H54 (cell line): Measurements from ENCODE around the gene IQCB1.
"Not testable (repeated sequence)": the region's sequence is repeated elsewhere in the genome, so short reads cannot be mapped to it uniquely, and the experiment has no call there.

Source experiments
- DNase-seq: peaks from one replicate; pipeline ENCODE4 v3.0.0; 2011; ENCODE audit warnings: low spot score, mixed read lengths; ENCODE audit not compliant: insufficient read length
- FAIRE-seq: peaks from 3 replicates; lab custom pipeline; 2011; peaks lifted over from hg19 to GRCh38; lab: Jason Lieb, UNC
- POLR2A ChIP-seq: IDR thresholded peaks from 2 replicates; pipeline ENCODE4 v1.6.1; 2011; ENCODE audit warnings: low read depth, mild to moderate bottlenecking, low read length

Gene IQCB1

DNA sequence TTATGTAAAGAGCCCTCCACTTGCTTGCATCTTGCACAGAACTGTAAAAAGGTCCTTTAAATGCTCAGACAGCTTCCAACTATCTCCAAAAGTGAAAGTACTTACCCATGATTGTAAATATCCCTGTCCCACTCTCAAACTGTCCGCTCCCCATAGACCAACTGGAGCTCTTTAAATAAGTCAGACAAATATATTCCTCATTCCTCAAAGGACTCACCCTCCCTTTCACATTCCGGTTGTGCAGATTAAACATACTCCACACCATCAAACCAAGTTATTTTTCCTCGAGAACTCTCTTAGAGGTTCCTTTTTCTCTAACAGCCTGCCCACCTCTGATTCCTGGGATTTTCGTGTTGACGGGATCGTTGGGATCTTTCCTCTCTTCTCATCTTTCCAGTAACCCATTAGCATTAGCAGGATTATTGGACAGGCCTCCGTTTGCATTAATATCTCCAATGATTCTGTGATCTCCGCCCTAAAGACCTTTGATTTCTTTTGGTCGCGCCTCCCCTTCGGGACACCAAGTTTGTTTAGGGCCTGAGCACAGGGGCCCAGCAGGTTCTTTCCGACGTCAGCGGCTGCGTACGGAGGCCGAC, 86.1 kb downstream of the IQCB1 start:
- TF ChIP-seq POLR2A: no peak
- DNase-seq (peak; percentile 15), FAIRE-seq (no peak)

DNA sequence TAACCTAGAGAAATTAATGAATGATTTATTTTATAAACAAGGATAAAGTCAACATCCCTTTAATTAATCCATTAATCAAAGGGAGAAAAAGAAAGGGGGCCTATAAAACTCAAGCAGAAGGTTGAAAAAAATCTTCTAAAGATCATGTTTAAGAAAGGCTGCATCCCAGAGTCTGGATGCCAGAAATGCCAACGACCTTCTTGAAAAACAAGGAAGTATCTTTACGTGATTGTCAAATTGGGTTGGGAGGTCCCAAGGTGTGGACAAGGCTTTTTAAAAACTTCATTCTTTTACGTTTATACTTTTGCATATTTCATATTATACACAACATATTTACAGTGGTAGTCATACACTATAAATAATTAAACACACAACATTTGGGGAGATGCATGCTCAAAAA, 86.9 kb downstream of the IQCB1 start:
- no peak for TF ChIP-seq POLR2A
- no peak for DNase-seq
- no peak for FAIRE-seq

DNA sequence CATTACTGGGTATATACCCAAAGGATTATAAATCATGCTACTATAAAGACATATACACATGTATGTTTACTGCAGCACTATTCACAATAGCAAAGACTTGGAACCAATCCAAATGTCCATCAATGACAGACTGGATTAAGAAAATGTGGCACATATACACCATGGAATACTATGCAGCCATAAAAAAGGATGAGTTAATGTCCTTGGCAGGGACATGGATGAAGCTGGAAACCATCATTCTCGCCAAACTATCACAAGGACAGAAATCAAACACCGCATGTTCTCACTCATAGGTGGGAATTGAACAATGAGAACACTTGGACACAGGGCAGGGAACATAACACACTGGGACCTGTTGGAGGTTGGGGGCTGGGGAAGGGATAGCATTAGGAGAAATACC, 91.8 kb downstream of the IQCB1 start:
- DNase-seq, FAIRE-seq: not testable (repeated sequence)

DNA sequence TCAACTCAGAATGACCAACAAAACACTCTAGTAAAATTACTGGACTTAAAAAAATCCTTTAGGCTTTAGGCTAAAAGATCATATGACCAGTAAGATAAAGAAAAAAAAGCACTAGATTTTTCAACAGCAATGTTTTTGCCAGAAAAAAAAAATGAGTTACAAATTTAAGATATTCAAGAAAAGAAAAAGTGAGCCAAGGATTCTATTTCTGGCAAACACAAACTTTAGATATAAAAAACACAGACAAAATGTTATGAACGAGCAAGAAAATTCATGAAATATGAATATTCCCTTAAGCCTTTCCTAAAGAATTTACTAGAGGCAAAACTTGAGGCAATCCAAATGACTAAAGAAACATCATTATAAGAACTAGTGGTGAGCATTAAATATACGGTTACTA, 94.0 kb downstream of the IQCB1 start:
- TF ChIP-seq POLR2A: no peak
- DNase-seq: no peak
- FAIRE-seq: no peak

DNA sequence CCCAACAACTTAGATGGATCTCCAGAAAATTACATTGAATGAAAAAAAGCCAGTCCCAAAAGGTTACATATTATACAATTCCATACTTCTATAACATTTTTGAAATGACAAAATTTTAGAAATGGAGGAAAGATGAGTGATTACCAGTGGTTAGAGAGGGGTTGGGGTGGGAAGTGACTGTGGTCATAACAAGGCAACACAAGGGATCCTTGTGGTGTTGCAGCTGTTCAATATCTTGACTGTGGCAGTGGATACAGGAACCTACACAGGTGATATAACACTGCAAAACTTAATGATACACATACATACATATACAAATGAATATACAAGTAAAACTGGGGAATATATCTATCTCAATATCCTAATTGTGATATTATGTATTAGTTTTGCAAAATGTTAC, 95.0 kb downstream of the IQCB1 start:
- no peak for FAIRE-seq
- no peak for DNase-seq
- no peak for TF ChIP-seq POLR2A

DNA sequence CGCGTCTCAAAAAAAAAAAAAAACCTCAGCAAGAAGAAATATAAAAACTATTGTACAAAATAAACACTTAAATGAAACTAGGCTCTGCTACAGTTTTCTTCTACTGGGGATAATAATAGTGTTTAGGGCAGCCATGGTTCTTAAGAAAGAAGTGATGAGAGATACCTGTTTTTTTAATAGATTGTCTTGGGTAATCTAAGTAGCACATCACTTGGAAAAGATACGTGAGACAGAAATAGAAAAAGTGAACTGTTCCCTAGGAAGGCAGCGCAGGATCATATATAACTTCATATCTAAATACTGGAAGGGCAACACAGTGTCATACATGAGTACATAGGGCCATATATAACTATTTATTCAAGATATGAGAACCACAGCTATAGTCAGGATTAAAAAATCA, 97.2 kb downstream of the IQCB1 start:
- no peak for FAIRE-seq
- TF ChIP-seq POLR2A: no peak
- DNase-seq: no peak

DNA sequence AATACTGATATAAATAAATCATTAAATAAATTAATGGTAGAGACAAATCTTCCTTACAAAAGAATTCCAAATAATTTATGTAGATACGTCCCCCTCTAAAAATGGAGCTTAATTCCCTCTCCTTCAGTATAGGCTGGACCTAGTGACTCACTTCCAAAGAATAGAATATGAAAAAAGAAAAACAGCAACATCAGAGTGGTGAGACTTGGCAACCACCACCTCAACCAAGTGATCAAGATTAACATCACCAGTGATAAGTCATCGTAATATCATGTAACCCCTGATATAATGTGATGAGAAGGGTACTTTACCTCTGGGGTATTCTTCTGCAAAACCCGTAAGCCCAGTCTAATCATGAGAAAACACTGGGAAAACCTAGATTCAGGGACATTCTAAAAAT, 98.7 kb downstream of the IQCB1 start:
- peak; percentile 75 for FAIRE-seq
- no peak for DNase-seq
- TF ChIP-seq POLR2A: no peak

DNA sequence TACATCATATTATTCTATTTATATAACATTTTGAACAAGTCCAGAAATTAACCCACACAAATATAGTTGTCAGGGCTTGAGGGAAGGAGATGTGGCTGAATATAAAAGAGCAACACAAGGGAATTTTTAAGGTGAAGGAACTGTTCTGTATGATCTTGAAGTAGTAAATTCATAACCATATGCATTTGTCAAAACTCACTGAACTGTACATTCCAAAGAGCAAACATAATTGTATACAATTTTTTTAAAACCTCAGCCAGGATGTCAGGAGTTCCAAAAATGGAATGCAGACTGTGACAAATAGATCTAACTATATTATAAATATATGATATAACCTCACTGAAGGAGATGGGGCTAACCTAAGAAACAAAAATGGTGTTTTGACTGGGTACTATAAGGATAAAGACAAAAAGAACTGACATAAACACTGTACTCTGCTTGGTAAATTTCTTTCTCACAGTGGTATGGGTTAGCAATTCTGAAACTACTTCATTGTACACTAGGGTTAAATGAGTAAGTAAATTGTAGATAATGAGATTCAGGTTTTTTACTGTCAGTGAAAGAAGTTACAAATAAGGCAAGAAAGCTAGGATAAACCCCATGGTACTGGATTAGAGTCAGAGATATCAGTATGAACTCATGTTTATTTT, 99.7 kb downstream of the IQCB1 start:
- DNase-seq: no peak
- no peak for FAIRE-seq
- TF ChIP-seq POLR2A: no peak

DNA sequence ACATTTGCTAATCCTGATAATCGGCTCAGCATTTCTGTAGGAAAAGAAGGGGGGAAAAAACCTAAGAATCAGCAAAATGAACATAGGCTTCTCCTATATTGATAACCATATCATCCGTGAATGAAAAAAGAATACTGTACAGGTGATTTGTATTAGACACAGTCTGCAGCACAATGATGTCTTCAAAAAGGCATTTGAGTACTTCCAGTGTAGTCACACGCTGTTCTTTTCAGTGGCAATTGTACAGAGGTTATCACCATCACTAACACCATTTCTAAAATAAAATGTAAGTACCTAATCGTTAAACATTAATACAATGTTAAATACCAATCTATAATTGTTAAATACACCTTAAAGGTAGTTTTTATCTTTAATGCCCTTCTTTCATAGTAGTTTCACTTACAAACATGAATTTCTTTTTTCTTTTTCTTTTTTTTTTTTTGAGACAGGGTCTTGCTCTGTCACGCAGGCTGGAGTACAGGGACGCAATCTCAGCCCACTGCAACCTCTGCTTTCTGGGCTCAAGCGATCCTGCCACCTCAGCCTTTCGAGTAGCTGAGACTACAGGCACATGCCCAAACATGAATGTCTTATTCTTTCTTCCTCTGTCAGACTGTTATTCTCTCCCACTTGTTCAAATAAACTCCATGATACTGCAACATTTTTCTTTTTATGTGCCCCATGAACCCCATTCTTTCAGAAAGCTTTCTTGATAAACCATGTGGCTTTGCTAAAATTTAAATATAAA, 103.7 kb downstream of the IQCB1 start:
- TF ChIP-seq POLR2A: no peak
- FAIRE-seq (peak; percentile 30), DNase-seq (no peak)

DNA sequence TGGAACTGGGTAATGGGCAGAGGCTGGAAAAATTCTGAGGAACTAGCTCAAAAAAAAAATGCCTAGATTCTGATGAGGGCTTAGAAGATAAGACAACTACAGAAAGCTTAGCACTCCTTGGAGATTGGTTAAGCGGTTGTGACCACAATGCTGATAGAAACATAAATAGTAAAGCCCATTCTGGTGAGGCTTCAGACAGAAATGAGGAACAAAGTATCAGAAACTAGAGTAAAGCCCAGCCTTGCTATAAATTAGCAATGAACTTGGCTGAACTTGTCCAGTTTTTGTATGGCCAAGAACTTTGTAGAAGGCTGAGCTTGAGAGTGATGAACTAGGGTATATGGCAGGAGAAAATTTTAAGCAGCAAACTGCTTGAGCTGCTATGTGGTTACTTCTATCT, 110.7 kb downstream of the IQCB1 start:
- DNase-seq (no peak), FAIRE-seq (no peak)
- no peak for TF ChIP-seq POLR2A

DNA sequence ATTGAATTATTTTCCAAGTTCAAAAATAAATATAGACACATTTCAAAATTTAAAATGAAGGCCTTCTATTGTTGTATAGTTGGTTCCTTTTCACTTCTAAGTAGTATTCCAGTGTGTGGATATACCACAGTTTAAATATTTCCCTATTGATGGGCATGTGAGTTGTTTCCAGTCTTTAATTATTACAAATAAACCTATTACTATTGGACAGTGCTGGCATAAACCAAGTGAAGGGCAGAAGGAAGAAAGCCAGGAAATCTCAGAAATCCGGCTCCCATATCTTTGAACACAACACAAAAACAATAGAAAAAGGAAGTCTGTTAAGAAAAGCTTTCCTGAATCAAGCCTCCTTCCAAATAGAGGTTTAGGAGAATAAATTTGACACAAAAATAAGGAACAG, 111.4 kb downstream of the IQCB1 start:
- TF ChIP-seq POLR2A: no peak
- DNase-seq (no peak), FAIRE-seq (no peak)

DNA sequence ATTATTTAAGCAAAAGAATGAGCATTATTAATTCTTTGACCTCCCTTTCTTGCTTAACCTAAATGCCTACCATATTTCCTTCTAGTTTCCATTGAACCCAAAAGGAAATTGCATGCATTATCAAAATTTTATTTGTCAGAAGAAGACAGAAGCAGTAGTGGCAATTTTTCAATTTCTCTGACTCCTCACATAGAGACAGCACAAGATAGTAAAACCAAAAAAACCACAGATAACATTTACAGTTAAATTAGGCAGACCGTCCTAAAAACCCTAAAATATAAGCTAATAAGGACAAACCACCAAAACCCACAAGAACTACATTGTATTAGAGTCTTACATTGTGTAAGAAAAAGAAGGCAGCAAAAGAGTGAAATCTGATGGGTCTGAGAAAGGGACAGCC, 112.4 kb downstream of the IQCB1 start:
- FAIRE-seq (no peak), DNase-seq (no peak)
- TF ChIP-seq POLR2A: no peak

DNA sequence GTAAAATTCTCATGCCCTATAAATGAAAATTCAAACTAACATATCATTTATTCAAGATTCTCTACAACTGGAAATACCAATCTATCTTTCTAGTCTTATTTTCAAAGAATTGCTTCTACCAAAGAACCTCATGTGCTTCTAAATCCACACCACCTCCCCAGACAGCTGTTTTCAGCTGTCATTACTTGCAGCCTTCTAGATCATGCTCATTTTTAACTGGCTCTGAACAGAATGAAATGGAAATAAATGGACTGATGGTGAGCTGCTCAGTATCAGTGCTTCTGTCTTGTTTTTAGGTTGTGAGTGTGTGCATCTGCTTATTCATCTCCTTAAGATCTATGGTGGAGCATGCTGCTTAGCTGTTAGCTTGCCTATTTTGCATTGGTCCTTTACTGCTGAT, 114.7 kb downstream of the IQCB1 start:
- no peak for TF ChIP-seq POLR2A
- DNase-seq: no peak
- no peak for FAIRE-seq
